GM19035 (cell line): Measurements from ENCODE around the gene C3orf70.

ENCODE experiments used
- ATAC-seq: cut with Tn5 transposase; IDR thresholded peaks from one replicate; pipeline ENCODE4 v1.9.1; 2021; ENCODE audit not compliant: unreplicated experiment

Gene C3orf70

DNA sequence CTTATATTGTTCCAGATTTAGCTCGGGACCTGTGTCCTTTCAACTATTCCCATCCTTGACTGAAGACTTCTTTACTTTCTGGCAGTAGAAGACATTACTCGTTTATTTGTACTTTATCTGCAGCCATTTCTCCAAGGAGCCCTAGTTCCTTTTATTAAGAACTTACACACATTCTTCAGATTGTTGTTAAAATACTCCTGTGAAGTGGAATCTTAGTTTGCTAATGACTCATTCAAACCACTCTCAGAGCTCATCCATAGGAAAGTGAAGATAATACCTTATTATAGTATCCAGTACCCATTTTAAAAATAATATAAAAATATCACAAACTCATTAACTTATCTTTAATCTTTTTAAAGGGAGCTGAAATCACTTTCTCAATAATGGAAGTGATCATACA lies 63.5 kb downstream of the C3orf70 start:
- ATAC-seq = no peak

- ATAC-seq = no peak
Measured at GRCh38 chr3:185087419-185087818, 65.4 kb downstream of the C3orf70 start.

DNA sequence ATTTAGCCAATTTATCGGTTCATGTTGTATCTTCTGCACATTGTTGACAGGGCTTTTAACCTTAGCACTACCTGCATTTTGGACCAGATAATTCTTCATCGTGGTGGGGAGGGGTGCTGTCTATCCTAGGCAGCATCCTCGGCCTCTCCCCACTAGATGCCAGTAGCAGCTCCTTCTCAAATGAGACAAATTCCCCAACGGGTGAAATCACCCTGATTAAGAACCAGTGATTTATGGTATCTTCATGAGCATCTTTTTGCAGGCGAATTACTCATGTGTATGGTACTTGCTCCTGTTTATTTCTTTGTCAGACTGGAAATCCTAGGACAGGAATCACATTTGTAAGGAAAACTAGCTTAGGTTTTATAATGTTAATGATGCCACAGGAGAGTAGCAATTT lies 68.0 kb downstream of the C3orf70 start:
- ATAC-seq = no peak

GRCh38 chr3:185084402-185084801 lies 68.5 kb downstream of the C3orf70 start:
- no peak for ATAC-seq

GRCh38 chr3:185082829-185083228 lies 70.0 kb downstream of the C3orf70 start:
- no peak for ATAC-seq

DNA sequence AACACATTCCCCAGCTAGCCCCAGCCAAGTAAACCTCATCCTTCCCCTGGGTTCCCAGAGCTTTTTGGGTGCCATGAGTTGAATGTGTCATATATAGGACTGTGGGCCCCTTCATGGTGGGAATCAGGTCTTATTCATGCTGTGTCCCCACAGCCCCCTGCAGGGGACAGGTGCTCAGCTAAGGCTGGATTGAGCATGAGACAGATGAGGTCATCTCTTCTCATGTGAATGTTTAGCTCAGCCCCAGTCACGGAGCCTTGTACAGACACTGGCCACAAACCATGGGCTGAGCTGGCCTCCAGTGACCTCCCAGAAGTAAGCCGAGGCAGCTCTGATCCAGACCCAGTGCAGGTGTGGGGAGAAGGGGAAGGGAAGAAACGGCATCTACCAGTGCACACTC lies 70.7 kb downstream of the C3orf70 start:
- ATAC-seq = no peak

GRCh38 chr3:185081521-185081920 lies 71.3 kb downstream of the C3orf70 start:
- no peak for ATAC-seq

DNA sequence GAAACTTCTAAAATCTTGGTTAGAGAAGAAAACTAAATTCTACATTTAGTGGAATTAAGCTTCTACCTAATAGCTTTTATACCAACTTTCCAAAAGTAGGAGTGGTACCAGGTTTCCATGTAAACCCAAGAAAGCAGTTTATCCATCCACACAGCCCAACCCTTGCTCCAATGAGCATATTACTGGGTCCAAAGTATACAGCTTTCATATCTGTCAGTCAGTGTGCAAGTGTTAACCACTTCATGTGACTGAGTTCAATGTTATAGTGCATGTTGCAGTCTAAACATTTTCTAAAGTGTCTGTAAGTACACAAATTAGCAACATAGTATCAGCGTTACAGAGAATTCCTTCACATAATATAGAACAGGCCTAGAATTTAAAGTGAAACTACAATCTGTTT lies 73.2 kb downstream of the C3orf70 start:
- no peak for ATAC-seq

DNA sequence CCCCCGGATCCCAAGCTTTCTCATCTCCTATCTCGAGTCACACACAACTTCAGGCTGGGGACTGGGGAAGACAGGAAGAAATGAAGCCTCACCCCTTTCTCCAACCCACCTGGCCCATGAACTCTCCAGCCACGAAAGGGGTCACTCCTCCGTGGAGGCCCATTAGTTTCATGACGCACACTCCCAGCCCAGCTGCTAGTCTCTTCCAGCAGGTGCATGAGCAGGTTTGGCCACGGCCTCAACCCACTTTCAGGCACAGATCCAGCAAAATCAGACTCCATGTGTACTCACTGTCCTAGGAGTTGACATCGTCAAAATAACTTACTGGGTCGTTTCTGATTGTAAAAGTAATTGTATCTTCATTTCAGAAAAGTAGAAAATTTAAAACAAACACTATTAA lies 76.6 kb downstream of the C3orf70 start:
- ATAC-seq = no peak

- no peak for ATAC-seq
Measured at GRCh38 chr3:185075547-185075946, 77.3 kb downstream of the C3orf70 start.

GRCh38 chr3:185071287-185071800 lies 81.5 kb downstream of the C3orf70 start:
- no peak for ATAC-seq

- no peak for ATAC-seq
Measured at GRCh38 chr3:185070491-185071286, 82.2 kb downstream of the C3orf70 start.

DNA sequence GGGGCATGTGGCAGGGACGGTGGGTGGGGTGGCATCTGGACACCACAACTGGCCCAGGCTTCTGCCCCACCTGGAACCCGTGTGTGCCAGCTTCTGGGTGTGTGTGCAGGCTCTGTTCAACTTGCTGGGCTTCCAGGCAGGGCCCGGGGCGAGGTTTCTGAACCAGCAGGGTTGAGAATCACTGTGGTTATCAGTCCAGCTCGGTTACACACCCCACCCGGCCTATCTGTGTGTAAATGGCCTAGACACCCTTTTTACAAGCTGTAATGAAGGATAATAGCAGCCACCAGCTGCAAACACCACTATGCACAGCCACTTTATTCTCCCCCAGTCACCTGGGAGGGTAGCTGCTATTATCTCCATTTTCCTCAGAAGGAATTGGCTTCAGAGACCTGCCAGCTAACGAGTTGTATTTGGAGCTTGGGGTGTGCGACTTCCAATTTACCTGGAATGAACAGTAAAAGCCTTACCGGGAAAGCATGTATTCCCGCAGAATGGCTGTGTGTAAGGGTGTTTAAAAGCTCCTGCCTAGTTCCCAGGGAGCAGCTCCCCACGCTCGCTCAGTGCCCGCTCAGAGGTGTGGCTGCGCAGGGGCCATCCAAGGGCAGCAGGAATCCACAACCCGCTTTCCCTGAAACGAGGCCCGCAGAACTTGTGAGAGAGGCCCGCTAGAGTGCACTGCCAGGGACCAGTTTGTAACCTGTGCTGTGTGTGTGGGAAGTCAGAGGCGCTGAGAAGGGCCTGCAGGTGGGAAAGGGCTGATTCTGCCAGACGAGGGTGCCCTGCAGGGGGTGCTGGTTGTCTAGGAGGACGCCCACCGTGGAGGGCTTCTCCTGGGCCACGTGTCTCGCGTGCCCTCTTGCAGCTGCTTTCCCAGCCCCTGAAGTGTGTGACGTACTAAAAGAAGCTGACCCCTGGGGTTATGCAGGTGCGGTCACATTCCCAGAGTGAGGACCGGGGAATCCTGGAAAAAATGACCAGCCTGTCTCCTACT lies 83.5 kb downstream of the C3orf70 start:
- no peak for ATAC-seq

DNA sequence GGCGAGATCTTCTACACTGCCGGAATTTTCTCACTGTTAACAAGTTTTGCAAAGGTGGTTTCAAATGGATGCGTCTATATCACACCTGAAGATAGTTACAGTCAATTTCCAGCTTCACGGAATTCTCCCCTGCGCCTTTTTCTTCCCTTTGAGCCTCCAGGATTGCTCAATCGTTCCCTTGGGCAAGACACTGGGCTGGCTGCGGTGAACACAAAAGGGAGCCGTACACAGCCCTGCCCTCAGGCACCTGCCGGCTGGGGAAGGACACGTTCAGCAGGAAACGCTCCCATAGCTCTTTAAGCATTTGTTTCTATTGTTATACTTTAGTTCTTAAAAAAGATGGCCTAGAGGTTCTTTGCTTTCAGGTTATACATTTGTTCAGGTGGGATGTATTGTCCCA lies 85.7 kb downstream of the C3orf70 start:
- ATAC-seq = no peak

DNA sequence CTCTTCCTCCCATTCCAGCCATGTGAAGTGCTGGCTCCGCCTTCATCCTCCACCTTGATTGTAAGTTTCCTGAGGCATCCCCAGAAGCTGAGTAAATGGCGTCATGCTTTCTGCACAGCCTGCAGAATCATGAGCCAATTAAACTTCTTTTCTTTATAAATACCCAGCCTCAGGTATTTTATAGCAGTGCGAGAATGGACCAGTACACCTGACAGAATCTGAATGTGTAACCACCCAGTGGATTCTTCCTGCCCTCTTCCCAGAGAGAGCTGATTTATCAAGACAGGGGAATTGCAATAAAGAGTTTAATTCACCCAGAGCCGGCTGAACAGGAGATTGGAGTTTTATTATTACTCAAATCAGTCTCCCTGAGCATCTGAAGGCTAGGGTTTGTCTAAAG lies 86.6 kb downstream of the C3orf70 start:
- no peak for ATAC-seq

DNA sequence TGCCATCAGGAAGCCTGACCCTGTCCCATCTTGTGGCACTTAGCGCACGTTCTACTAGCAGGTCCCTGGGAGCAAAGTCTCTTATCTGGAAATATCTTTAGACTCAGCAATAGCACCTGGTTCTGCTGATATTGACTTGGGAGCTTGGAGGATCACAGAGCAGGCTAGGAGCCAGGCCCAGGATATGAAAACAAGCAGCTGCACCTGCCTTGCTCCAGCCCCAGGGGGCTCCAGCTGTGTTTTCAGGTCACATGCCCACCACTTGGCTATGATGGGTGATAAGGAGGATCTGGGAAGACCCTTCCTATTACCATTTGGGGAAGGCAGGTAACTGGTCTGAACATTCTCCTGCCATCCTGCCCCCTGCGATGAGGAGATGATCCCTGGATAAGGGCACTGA lies 87.8 kb downstream of the C3orf70 start:
- ATAC-seq = no peak

- no peak for ATAC-seq
Measured at GRCh38 chr3:185063431-185063830, 89.4 kb downstream of the C3orf70 start.

DNA sequence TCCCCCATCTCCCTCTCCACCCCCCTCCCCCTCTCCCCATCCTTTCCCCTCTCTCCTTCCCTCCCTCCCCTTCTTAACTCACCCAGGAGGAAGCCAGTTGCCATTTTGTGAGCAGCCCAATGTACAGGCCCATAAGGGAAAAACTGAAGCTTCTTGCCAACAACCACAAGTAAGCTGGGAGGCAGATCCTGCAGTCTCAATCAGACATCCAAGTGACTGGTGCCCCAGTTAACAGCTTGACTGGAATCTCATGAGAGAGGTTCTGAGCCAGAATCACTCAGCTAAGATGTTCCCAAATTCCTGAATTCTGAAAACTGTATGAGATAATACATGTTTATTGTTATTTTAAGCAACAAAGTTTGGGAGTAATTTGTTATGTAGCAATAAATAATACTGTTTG lies 90.7 kb downstream of the C3orf70 start:
- ATAC-seq = no peak

- ATAC-seq = no peak
Measured at GRCh38 chr3:185060655-185061054, 92.2 kb downstream of the C3orf70 start.

DNA sequence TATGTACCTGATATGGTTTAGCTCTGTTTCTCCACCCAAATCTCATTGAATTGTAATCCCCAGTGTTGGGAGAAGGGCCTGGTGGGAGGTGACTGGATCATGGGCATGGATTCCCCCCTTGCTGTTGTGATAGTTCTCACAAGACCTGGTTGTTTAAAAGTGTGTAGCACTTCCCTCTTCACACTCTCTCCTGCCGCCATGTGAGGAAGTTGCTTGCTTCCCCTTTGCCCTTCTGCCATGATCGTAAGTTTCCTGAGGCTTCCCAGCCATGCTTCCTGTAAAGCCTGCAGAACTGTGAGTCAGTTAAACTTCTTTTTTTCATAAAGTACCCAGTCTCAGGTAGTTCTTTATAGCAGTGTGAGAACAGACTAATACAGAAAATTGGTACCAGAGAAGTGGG lies 93.1 kb downstream of the C3orf70 start:
- ATAC-seq = no peak

DNA sequence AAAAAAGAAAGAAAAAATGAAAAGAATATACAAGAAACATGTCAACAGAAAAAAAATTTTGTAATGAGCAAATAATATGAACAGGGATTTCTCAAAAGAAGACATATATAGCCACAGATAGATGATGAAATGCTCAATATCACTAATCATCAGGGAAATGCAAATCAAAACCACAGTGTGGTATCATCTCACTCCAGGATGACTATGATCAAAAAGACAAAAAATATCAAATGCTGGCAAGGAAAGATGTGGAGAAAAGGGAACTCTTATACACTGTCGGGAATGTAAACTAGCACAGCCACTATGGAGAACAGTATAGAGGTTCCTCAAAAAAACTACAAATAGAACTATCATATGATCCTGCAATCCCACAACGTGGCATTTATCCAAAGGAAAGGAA lies 94.1 kb downstream of the C3orf70 start:
- no peak for ATAC-seq

GRCh38 chr3:185057829-185058228 lies 95.0 kb downstream of the C3orf70 start:
- ATAC-seq = no peak
